ENCODE results near the gene CMC4. TPM values are rescaled to one million over a fixed set of nuclear protein-coding genes. Genes with fewer than 3 reads are reported as not detected.

CMC4 gene
- total RNA-seq, 1 donor from 2014 or later: 25.2 TPM

DNA sequence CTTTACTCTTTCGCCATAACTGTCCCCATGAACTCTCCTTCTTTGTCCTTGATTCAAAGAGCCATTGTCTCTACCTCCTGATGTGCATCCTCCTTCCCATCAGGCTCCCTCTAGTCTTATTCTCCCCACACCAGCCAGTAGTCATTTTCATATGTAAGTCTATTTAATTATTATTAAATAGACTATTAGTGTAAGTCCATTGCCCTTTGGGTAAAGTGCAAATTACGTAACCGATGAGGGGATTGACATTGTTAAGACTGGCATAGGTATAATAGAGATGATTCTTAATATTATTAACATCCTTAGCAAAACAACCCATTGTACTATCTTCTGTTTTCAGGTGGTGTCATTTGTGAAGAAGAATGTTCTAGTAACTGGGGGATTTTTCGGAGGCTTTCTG lies 16.7 kb downstream of the CMC4 start:
- no peak for DNase-seq (ENCODE audit: low read depth)

DNA sequence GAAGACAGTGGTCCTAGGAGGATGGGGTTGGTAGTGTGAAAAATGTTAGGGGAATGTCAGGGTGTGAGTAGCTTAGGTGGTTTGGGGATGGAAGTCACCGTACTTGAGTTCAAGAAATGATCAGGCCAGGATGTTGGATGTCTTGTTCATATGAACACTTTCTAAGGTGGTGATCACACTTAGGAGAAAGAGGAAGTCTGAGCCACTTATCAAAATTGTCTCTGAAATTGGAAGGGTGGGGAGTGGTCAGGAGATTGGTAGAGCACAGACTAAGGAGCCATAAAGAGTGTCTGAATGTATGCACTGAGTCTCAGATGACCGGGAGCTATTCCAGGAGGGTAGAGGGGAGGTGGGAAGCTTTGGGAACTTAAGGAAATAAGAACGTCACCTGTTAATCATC lies 17.3 kb downstream of the CMC4 start:
- no peak for DNase-seq (ENCODE audit: low read depth)

DNA sequence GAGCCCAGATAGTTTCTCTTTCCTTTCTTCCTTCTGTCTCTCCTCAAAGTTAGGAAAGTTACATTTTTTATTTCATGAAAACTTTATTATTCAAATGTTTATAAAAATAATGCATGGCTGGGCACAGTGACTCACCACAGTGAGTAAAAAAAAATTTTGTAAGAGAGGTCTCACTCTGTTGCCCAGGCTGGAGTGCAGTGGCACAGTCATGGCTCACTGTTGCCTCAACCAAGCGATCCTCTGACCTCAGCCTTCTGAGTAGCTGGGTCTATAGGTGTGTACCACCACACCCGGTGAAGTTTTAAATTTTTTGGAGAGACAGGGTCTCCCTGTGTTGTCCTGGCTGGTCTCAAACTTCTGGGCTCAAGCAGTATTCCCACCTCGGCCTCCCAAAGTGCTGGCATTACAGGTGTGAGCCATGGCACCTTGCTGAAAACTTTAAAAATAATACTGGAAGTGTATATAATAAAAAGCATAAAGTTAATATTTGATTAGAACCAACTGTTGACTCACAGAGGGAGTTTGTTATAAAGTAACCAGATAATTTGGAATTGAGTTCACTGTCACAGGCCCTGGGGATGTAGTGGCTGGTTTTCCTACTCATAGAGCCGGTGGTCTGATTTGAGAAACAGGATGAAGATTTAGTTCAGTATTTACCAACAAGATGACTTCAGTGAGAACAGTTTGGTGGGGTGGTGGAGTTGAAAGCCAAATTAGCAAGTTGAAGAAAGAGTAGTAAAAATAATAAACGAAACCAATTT lies 18.0 kb downstream of the CMC4 start:
- DNase-seq (ENCODE audit: low read depth): no peak

DNA sequence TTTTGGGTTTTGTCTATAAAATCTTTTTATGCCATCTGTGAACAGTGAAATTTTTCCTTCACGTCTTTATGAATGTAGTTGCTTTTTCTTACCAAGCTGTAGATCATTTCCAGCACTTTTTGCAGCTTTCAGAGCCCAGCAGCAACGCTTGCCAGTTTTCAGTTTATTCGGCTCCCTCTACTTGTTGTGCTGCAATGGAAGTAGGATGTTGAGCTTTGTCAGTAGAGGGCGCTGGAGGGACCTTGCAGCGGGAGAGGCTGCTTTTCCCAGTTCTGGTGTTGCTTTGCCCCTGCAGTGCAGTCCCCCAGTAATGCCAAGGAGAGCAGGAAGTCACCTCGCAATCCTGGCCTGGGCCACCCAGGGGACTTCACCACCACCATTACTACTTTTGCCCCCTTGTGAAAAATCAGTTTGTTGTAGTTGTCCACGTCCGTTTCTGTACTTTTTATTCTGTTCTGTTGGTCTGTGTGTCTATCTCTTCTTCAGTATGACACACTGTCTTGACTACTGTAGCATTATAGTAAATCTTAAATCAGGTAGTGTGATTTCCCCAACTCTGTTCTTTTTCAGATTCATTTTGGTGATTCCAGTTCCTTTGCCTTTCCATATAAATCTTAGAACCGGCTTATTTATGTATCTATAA lies 21.8 kb downstream of the CMC4 start:
- peak; percentile 34 for DNase-seq (ENCODE audit: low read depth)

DNA sequence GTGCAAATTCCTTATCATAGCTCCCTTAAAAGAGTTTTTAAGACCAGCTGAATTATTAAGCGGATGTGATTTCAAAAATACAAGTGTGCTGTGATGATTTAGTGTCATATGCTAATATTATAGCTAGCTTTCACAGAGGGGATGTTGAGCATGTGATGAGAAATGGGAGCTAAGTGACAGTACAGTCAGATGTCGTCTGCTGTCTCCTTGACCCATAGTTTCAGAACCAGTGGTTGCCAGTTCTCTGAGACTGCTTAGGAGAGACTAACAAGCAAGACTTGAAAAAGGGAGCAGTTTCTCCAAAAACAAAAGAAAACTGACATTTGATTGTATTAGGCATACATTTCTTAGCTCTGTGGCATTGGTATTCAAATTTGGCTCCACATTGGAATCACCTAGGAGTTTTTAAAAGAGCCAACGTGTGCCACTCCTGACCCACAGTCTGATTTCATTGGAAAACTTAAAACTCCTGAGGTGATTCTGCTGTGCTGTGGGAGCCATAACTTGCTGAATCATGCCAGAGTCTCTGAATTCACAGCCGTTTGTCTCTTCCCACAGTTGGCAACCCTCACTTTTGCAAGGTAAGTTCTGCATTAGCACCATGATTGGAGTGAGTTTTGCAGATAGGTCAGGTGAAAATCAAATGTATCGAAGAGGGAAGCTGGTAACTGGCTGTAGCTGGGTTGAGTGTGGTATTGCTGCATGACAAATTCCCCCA lies 24.0 kb downstream of the CMC4 start:
- no peak for DNase-seq (ENCODE audit: low read depth)

DNA sequence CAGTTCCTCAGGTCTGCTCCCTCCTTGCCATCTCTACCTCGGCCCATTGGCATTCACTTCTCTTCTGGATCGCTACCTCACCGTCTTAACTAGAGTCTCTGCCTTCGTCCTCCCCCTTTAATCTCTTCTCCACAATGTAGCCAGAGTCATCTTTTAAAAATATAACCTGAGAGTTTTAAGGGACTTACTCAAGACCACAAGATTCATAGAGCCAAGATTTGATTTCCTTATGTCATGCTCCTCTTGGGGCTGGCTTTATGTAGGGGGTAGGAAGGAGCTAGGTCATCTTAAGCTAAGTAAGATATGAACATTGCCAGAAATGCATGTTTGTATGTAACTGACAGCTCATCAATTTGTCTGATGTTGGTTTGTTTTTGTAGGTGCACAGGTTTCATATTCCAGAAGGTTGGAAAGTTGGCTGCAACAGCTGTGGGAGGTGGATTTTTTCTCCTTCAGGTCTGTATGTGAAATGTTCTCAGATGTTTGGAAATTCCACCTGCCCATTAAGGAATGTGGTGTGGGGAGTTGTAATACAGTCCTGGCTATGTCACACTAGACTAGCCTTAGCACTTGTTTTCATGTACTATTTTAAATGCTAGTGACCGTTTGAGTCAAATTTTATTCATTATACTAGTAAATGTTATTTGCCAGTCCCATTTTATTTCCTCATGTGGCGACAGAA lies 24.7 kb downstream of the CMC4 start:
- peak; percentile 30 for DNase-seq (ENCODE audit: low read depth)

DNA sequence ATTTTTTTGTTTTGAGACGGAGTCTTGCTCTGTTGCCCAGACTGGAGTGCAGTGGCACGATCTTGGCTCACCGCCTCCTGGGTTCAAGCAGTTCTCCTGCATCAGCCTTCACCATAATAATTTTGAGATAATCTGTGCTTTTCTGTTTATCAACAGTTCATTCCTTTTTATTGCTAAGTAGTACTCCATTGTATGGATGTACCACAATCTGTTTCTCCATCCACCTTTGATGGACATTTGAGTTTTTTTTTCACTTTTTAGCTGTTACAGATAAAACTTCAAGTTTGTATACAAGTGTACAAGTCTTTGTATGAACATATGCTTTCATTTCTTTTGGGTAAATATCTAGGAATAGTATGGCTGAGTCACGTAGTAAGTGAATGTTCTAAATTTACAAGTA lies 35.2 kb downstream of the CMC4 start:
- no peak for DNase-seq (ENCODE audit: low read depth)

DNA sequence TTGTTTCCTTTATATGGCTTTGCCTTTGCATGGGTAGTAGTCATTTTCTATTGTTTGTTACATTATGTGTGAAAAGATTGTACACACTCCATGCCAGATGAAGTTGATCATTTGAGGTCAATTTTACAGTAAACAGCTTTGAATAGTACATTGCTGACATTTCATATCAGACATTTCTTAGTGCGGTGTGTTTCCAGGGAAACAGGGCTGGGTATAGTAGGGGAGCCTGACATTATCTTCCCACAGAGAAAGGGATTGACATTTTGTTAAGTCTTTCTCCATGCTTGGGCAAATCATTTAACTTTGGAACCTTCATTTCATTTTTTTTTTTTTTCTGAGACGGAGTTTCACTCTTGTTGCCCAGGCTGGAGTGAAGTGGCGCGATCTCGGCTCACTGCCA lies 39.3 kb downstream of the CMC4 start:
- DNase-seq (ENCODE audit: low read depth): no peak

DNA sequence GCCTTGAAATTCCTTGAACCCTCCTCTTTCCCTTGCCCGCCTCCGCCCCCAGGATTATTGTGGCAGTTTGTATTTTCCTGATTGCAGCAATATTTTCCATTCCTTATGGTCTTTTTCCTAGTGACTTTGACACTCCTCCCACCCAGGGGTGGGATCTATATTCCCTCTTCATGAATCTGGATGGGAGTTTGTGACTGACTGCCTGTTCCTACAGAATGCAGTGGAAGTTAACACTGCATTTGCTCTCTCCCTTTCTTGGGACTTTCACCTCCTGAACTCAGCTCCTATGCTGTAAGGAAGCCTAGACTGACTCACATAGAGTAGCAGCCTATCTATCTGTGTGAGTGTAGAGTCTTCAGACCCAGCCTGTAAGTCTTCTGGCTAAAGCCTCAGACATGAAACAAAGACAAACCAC lies 42.1 kb downstream of the CMC4 start:
- DNase-seq (ENCODE audit: low read depth): peak; percentile 31

DNA sequence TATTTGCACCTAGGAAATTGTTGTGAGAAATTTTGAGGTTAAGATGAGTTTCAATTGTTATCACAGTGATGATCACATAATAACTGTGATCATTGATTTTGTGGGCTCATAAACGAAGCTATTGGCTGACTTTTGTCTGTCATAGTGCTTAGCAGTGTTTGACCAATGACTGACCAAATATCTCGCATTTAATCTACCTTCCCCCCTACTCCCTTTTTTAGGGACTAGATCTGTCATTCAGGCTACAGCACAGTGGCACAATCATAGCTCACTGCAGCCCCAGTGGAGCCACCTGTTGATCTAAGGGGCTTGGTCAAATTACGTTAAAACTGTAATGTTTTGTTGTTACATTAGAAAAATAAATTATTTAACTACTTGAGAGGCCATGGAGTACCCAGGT lies 42.8 kb downstream of the CMC4 start:
- no peak for DNase-seq (ENCODE audit: low read depth)

DNA sequence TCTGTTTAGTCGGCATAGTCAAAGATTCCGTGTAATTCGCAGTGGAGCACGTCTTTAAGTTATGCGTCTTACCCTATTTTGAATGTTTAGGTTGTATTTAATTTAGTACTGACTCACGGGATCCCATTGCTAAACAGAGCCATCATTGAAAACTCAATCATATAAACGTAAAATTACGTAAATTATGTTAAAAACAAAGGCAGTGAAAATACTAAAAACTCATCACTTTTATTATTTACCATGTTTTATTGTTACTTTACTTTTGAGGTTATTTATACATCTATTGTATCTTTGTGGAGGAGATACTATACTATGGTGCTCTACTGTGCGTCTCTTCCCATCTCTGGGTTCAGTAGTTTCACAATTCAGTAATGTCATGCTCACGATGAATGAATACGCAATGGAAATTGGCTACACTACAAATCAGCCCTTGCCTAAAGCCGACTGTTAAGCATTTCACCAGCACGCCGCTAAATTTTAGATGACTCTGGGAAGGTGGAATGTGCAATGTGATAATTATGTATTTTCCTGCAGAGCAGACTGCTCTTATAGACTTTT lies 43.3 kb downstream of the CMC4 start:
- DNase-seq (ENCODE audit: low read depth): peak; percentile 32

DNA sequence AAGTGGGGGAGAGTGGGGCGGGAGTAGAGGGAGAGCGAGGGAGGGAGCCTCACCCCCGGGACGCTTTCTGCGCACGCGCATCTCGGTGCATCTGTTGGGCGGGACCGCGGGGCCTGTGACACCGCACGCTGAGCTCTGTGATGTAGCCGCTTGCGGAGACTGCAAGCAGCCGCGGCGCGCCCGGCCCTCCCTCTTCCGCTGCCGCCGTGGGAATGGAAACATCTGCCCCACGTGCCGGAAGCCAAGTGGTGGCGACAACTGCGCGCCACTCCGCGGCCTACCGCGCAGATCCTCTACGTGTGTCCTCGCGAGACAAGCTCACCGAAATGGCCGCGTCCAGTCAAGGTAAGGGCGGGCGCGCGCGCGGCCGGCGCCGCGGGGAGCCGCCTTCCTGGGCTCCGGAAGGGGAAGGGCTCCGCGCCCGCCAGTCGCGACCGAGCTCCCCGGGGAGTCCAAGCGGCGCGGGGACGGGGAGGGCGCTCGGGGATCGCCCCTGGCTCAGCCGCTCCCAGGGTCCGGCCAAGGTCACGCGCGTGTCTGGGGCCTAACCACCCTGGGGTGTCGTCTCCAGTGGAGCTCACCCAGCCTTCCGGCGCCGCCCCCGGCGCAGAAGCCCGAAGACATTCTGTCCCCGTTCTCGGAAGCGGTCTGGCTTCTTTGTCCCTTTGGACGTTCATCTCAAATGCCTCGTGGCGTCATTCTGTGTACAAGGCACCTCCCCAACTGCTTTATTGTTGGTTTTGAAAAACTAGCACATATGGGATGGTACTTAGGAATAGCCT lies 44.0 kb downstream of the CMC4 start, which contains the start of gene FUNDC2:
Gene FUNDC2, plus strand, starts transcription at position 118 of the 782 bp plus-strand sequence. Its CDS starts 95 bp downstream, at position 213.
- DNase-seq (ENCODE audit: low read depth): peak; percentile 94

DNA sequence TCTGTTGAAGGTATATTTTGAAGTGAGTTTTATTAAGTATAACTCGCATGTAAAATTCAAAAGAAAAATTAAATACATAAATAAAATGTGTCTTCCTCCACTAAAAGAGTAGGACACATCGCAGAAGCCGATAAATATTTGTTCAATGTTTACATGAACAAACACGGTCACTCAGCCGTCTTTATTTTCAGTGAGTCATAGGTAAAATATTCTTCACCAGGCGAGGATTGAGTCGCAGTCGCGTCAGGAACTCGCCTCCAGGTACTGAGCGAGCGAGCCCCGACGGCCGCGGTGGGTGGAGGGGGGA lies 44.6 kb downstream of the CMC4 start:
- DNase-seq (ENCODE audit: low read depth): no peak

DNA sequence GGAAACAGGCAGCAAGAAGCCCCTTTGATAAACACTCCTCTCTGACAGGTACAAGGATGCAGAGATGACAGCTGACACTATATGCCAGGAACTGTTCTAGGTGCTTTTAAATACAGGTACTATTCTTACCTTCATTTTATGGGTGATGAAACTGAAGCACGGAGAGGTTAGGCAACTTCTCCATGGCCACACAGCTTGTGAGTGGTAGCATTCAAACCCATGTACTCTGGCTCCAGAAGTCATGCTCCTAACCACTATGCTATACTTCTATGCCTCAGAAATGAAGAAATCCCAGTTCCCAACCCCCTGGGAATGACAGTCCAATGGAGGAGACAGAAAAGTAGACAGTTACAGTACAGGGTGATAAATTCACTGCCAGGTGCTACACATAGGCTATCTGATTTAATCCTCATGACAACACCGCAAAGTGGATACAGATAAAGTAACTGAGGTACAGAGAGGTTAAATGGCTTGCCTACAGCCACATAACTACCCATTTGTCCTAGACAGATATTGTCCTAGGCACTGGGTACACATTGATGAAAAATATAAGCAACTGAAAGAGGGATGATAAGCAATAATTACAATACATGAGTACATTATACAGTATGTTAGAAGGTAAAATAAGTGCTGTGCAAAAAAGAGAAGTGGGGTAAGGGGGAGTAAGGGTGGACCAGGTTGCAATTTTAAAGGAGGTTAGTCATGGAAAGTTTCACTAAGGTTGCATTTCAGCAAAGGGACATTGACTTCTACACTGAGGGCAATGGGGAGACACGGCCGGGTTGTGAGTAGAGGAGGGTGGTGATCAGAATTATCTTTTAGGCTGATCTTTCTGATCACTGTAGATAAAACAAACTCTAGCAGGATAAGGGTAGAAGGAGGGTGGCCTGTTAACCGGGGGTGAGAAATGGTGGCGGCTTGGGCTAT lies 46.8 kb downstream of the CMC4 start:
- no peak for DNase-seq (ENCODE audit: low read depth)

DNA sequence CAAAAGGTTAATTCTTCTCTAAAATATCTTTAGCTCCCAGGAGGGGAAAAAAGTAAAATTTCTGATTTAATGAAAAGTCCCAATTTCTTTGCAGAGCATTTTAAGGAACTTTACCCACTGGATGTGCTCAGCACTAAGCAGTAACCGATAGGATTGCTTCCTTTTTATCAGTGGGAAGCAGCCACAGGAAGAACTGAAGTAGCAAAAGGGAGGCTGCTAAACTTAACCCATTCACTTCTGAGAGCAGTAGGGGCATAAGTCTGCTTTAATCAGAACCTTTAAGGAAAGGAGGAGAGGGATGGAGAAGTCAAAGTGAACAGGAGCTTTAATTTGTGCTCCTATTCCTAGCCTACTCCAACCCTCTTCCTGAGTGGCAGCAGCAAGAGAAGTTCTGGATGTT lies 48.4 kb downstream of the CMC4 start, which contains the start of gene F8:
Gene F8, minus strand, starts transcription at position 139 of the 400 bp plus-strand sequence. CDS start 171 bp downstream, outside the sequence.
- no peak for DNase-seq (ENCODE audit: low read depth)

DNA sequence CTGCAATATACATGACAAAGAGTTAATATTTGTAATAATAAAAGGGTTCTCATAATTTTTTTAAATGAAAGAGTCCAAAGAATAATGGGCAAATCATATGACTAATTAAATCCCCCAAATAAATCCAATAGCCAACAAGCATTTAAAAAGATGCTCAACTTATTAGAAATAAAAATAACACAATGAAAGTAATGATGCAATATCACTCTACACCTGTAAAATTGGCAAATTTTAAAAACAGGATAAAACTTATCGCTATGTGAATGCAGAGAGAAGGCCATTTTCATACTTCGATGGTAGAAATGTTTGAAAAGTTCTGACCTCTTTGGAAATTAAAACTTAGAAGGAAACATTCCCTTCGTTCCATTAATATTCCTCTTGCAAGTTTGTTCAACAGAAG lies 50.3 kb downstream of the CMC4 start:
- no peak for DNase-seq (ENCODE audit: low read depth)

Measured in myocyte (in vitro differentiated cells).